Stimulated activated CD8-positive, alpha-beta memory T cell treated with anti-CD3 and anti-CD28 coated beads, Interleukin-15, amount 100 ng/mL, for 24 hours (primary cell): ENCODE data around the gene TREX2.
A peak's percentile ranks its signal among the peaks of the same experiment; 100 is the strongest.

Source experiments
- DNase-seq: peaks from one replicate; pipeline ENCODE4 v3.0.0-alpha.2; 2020; ENCODE audit warnings: low read depth

The TREX2 gene

GRCh38 chrX:153475751-153476281 lies 30.0 kb upstream of the TREX2 start:
- DNase-seq, result no peak

- no peak for DNase-seq
Observed at GRCh38 chrX:153475271-153475670, 29.4 kb upstream of the TREX2 start.

DNA sequence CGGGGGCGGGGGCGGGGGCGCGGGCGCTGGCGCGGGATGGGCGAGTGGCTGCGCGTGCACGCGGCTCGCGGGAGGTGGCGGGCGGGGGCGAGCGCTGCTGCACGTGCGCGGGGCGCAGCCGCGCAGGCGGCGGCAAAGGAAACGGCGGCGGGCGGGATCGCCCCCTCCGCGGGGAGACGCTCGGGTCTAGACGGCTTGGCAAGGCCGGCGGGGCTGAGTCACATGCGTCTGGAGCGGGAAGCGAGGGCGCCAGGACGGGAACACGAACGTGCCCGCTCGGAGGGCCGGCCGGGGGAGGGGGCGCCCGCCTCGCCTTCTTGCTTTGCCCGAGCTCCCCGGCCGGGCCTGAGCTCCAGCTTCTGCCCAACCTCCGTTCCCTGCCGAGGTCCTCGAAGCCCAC lies 28.9 kb upstream of the TREX2 start:
- DNase-seq, result no peak

GRCh38 chrX:153474266-153474665 lies 28.4 kb upstream of the TREX2 start:
- DNase-seq, result no peak

DNA sequence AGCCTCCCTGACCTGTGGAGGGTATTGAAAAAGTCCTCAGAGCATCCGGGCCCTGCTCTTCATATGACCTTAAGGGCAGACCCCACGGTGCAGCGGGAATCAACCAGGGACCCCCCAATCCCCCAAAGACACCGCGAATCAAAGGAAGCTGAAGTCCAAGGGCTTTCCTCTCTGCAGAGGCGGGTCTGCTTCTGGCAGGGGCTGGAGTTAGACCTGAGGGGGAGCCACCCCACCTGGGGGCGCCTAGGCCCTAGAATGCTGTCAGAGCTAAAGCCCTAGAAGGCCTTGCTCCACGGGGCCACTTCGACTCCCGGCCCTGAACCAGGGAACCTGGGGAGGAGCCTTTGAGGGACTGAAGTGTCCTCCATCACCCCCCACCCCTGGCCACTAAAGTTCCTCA lies 27.3 kb upstream of the TREX2 start:
- DNase-seq, result no peak

DNA sequence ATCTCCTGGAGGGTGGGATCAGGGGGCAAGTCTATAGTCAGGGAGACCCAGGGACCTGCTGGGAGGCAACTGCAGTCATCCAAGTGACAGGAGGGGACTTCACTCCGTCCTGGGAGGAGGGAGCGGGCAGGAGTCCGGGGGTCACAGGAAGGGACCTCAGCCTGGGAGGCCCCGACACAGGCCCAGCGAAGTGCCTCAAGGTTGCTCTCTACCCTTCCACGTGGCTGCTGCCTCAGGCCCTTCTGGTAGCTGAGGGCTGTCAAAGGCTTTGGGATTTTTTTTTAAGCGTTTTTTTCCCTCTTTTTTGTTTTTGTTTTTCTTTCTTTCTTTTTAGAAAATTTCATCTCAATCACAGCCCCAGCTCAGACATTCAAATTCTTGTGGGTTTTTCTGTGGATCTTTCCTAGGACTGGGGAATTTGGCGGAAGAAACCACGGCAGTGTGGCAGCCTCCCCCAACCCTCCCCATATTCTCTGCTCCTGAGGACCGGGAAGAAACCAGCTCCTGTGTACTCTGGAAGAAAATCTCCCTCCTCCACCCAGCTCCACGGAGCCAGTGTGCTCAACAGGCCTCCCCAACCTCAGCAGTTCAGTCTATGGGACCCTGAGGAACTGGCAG lies 25.9 kb upstream of the TREX2 start:
- DNase-seq, result no peak

- peak; percentile 75 for DNase-seq
Observed at GRCh38 chrX:153470411-153471363, 24.8 kb upstream of the TREX2 start, which contains the start of gene HAUS7. Gene HAUS7, minus strand, starts transcription at chrX:153470576. Its CDS starts 19 bp downstream, at chrX:153470557.

- DNase-seq, result no peak
Observed at GRCh38 chrX:153469811-153470410, 24.1 kb upstream of the TREX2 start.

- DNase-seq, result no peak
Observed at GRCh38 chrX:153468008-153468580, 22.2 kb upstream of the TREX2 start.

DNA sequence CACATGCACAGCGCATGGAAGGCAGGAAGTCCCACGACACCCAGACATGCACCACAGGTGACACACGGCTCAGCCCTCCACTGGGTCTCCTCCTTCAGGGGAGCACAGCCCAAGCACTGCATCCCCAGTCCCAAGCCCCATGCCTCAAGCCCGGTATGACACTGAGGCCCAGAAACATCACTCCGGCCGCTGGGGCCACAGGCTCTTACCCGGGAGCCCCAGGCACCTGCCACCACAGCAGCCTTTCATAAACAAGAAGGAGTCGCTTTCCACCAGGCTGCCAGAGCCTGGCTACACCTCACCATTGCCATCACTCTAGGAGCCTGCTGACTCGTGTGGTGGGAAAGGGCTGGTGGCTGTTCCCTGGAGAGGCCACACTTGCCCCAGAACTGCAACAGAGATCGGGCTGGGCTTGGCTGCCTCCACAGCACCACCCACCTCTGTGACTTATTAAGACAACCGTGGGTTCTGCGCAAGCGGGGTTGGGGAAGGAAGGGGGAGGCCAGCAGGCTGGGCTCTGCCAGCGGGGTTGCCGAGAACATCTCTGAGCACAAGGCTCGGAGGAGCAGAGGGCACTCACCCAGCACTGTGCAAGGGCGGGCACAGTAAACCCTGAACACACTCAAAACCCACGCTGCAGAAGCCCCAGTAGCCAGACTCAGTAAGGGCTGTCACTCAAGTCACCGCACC lies 20.0 kb upstream of the TREX2 start:
- no peak for DNase-seq

- DNase-seq, result no peak
Observed at GRCh38 chrX:153464116-153464515, 18.3 kb upstream of the TREX2 start.

GRCh38 chrX:153463556-153463955 lies 17.7 kb upstream of the TREX2 start:
- DNase-seq, result no peak

DNA sequence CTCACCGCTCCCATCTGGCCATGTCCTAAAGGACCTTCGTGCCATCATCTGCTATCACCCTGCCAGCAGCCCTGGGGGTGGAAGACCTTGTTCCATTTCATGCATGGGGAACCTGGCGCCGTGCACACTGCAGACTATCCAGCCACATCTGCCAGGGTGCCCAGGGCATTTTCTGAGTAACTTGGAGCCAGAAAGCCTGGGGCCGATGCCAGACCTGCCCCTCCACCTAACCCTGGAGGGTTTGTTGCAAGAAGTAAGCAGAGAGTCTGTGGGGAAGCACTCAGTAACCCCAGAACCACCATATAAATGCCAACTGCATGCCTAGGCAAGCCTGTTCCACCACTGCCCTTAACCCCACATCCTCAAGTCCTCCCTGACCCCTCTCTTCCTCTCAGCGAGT lies 17.2 kb upstream of the TREX2 start:
- no peak for DNase-seq

DNA sequence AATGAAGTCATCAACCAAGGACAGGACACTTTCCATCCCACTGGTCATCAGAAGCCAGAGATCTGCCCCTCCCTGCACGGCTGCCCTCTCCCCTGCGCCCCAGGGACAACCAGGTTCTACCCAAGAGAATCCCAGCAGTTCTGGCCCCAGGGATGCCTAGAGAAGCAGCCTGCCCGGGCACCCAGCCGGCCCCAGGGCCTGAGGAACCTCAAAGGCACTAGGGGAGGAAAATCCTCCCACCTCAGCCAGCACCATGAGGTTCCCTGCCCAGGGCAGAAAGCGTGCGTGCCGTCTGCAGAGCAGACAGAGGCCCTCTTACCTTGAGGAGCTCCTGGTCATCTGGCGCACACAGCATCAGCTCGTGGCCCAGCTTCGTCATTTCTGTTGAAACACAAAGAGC lies 16.4 kb upstream of the TREX2 start:
- no peak for DNase-seq

DNA sequence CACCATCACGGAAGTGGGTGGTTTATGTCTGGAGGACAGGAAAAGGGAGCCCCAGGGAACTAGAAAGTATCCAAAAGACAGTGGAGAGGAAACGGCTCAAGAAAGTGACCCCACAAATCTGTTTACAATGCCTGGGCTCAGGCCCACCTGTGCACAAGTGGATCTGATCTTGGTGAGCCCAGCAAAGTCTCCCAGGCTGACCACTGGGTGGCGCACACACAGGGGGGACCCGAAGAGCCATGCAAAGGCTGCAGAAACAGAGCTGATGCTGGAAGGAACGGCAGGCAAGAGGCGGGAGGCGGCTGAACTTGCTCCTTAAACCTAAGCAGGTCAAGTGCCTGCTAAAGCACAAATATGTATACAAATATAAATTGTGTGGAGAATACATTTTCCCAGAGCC lies 15.0 kb upstream of the TREX2 start:
- no peak for DNase-seq

DNA sequence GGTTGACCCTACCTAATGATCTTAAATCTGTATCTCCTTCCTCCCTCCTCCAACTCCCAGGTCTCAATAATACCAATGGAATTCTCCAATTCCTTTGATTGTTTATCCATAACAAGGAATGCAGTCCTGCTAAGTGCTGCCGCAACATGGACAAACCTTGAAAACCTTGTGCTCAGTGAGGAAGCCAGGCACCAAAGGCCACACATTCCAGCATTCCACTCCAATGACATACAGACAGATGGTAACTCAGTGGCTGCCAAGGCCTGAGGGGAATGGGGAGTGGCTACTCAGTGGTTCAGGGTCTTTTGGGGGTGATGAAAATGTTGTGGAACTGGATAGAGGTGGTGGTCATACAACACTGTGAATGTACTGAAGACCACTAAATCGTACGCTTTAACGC lies 14.1 kb upstream of the TREX2 start:
- no peak for DNase-seq

- no peak for DNase-seq
Observed at GRCh38 chrX:153458476-153458875, 12.6 kb upstream of the TREX2 start.

DNA sequence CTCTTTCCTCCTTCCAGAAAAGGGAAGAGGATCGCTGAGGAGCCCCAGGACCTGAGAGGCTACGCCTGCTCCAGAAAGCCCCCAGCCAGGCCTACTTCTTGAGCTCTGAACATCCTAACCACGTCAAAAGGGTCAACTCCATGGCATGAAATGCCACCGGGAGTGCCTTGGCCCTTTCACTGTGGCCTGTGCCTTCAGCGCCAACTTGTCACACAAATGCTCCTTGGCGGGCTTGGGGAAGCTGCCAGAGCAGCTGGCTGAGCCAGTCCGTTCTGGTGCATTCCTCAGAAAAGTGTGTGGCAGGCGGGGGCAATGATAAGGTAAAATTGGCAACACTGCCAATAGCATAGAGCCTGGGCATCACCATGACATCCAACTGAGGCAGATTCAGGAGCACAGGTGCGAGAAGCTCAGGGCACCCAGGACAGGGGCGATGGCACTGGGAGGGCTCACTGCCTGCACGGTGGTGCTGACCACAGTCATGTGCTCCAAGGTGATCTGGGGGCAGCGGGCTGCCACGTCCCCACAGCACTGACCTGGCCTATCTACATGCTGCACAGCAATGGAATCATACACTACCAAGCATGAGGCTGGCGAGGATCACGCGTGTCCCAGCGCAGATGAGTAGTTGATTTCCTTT lies 12.1 kb upstream of the TREX2 start:
- DNase-seq, result no peak

DNA sequence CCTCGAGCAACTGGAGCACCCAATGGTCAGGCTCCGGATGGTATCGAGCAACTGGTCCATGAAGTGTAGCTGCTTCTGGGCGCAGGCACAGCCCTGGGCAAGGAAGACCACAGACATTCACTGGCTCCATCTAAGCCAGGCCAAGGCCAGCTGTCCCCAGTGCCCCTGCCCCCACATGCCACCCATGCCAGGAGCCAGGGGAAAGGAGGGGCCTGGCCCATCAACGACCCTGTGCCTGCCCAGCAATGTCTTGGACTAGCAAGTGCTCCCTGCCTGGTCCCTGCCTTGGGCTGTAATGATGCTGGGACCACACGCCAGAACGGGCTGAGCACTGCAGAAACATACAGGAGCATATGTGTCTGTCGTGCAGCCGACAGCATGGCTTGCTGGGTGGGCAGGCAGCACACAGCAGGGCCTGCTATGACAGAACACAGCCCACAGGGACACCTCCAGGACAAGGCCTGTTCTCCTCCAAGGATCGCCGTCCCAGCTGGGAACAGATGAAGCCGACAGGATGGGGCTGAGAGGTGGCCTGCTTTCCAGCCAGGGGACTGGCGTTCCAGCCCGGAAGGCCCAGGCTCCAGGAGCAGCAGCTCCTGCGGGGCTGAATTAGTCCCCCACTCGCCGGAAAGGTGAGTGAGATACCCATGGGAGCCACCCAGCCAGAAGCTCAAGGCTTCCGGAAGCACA lies 11.4 kb upstream of the TREX2 start:
- no peak for DNase-seq

- DNase-seq, result no peak
Observed at GRCh38 chrX:153456704-153457103, 10.8 kb upstream of the TREX2 start.

DNA sequence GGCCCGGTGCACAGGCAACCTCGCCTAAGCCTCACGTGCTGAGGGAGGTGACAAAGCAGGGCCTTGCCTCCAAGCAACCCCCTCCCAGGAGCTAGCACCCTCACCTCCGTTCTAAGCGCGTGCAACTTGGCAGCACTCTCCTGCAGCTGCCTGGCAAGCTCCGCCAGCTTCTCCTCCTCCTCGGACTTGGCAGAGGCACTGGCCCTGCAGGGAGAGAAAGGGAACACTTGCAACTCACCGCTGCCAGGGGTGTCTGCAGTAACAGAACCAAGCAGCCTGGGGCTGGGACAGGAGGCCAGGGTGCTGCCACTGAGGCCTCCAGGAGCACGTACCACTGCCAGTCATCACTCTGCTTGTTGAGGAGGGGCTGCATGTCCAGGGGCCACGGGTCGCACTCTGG lies 10.3 kb upstream of the TREX2 start:
- no peak for DNase-seq
